ENCODE results near the gene RBM47.

GRCh38 chr4:40550196-40550595 is 79.5 kb downstream of the RBM47 start:
- TF ChIP-seq POLR2A (IDR thresholded peaks at IDR 0.05; ENCODE audit: low read depth, low read length) (no peak), PAX5 (IDR thresholded peaks at IDR 0.05; ENCODE audit: insufficient read depth, low read length, severe bottlenecking) (no peak), POLR2AphosphoS5 (IDR thresholded peaks at IDR 0.05; ENCODE audit: low read depth, low read length) (no peak), TAF1 (IDR thresholded peaks at IDR 0.05; ENCODE audit: low read depth, low read length) (no peak), SPI1 (IDR thresholded peaks at IDR 0.05; ENCODE audit: low read depth, low read length) (no peak)
